NCI-H460 (cell line): ENCODE measurements around the gene PDE11A. TPM values are rescaled to one million over a fixed set of nuclear protein-coding genes. Genes with fewer than 3 reads are reported as not detected.
A peak's percentile ranks its signal among the peaks of the same experiment; 100 is the strongest.

Experiments used
- DNase-seq: peaks from one replicate; pipeline ENCODE4 v3.0.0-alpha.2; 2016; ENCODE audit warnings: low read depth; ENCODE audit errors: extremely low read depth
- total RNA-seq: library from RNA; depleted of rRNA; stranded (reverse); fragments of >200 nt; shearing (Covaris generic); gene quantifications from 2 replicates; pipeline ENCODE4 v1.2.3, GENCODE V29; 2014

The PDE11A gene
- total RNA-seq, 1 experiment from 2014 or later, result 0.07 TPM

DNA sequence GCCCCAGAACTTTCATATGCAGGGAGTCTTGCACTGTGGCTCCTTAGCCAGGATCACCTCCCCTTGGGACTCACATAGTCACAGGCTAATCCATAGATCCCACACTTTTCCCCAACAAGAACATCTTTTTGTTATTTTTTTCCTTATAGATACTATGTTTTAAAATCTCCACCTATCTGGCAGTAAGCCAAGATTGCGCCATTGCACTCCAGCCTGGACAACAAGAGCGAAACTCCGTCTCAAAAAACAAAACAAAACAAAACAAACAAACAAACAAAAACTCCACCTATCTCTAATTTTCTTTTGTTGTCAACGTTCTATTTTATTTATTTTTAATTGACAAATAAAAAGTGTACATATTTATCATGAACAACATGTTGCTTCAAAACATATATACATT is 141.7 kb downstream of the PDE11A start:
- no peak for DNase-seq

GRCh38 chr2:177929662-177930522 is 142.7 kb downstream of the PDE11A start:
- no peak for DNase-seq

DNA sequence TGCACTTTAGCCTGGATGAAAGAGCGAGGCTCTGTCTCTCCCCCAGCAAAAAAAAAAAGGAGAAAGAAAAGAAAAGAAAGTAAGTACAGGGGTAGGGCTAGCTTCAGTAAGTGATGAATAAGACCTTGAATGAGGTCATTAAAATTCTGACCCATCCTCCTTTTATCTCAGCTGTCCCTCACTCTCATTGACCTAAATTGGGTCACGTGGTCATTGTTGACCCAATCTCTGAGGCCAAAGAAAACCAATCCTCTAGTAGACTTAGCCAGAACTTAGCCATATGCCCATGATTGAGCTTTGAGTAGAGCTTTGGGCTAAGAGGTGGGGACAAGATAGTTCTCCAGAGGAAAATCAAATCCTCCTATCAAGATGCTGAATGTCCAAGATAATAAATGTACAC is 149.3 kb downstream of the PDE11A start:
- no peak for DNase-seq

DNA sequence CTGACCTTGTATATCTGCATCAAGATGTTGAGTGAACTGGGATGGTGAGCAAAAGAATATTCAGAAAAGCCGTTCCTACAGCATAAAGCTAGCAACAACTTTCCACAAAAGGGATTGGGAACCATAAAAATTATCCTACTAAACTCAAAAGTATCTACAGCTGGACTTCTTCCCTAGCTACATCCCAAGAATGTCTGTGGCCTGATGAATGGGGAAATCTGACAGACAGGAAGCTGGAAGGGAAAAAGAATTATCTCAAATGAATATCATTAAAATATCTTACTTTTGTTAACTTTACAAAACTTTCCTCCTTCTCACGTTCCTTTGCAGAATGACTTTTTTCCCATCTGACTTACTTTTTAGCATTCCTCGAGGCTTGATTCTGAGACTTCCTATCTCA is 150.9 kb downstream of the PDE11A start:
- no peak for DNase-seq

- no peak for DNase-seq
Measured at GRCh38 chr2:177917169-177917568, 155.4 kb downstream of the PDE11A start.

GRCh38 chr2:177916342-177916741 is 156.2 kb downstream of the PDE11A start:
- DNase-seq, result no peak

DNA sequence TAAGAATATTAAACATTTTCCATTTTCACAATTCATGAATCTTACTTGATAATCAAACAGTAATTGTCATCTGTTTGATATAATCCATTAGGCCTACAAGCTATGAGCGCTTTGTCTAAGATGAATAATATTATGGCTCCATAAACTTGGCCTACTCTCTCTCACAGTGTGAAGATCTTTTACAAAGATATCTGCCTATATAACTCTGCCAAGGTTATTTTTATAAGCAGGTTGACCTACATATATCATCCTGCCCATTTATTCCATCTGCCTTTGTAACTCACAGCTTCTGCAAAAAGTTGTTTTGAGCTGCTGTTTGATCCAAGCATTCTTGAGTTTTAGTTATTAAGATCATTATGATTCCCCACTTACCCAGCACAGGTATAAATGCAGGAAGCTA is 158.3 kb downstream of the PDE11A start:
- no peak for DNase-seq

GRCh38 chr2:177909962-177910361 is 162.6 kb downstream of the PDE11A start:
- no peak for DNase-seq

- DNase-seq, result no peak
Measured at GRCh38 chr2:177908824-177909223, 163.8 kb downstream of the PDE11A start.

- DNase-seq, result no peak
Measured at GRCh38 chr2:177908182-177908581, 164.4 kb downstream of the PDE11A start.

GRCh38 chr2:177906041-177906718 is 166.4 kb downstream of the PDE11A start:
- peak; percentile 65 for DNase-seq

DNA sequence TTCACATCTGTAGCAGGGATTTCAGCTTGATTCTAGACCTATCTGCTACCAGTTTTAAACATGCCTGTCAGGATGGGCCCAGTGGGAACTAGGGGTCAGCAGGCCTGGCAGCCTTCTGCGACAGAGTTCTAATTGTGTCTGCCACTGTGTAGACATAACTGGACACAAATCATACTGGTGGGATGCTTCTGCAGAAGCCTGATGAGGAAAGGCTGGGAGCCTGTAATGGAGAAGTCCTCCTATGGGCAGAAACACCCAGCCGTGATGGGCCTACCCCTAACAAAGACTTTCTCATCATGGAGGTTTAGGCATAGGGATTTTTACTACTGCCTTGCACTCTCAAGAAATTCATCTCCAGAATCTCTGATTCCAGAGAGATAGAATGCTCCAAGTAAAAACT is 166.9 kb downstream of the PDE11A start:
- no peak for DNase-seq

DNA sequence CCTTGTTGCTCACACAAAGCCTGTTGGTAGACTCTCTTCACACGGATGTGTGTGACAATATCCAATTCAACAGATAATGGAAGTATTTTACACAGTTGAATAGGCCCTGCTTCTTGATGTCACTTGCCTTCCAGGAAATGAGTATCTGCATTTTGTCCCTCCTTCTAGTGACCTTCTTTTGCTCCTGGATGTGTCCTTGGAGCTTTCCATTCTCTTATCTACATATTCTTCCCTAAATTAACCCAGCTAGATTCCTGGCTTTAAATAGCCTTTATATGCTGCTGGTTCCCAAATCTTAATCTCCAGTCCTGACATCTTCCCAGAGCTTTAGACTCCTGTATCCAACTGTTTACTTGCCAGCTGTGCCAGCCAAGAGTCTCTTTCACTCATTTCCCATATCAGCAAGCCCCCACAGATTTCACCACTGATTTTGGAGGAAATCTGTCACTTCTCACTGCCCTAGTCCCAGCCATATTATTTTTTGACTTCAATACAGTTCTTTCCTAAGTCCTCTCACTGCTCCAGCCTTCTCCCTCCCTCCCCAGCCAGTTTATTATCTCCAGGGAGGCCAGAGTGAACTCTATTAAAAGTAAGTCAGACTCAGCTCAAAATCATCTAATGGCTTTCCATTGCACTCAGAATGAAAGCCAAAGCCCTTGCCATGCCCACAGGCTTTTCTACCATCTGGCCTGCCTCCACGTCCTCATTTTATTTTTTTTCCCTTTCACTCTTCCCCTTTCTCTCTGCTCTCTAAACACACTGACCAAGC is 170.0 kb downstream of the PDE11A start:
- DNase-seq, result no peak

- no peak for DNase-seq
Measured at GRCh38 chr2:177900082-177900481, 172.5 kb downstream of the PDE11A start.

- DNase-seq, result no peak
Measured at GRCh38 chr2:177897278-177897677, 175.3 kb downstream of the PDE11A start.

GRCh38 chr2:177896587-177896986 is 176.0 kb downstream of the PDE11A start:
- DNase-seq, result no peak

DNA sequence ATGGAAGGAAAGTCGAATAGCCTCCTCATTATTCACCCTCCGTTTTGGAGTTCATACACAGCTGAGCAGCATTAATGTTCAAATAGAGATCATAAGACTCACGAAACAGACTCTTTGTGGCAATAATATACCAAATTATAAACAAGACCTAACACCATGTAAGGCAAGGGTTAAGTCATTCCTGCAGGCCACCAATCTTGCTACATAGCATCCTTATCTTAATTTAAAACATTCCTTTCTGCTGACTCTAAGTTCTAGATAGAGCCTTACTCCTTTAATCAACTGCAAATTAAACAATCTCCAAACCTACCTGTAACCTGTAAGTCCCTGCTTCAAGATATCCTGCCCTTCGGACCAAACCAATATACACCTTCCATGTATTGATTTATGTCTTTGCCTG is 178.0 kb downstream of the PDE11A start:
- no peak for DNase-seq

DNA sequence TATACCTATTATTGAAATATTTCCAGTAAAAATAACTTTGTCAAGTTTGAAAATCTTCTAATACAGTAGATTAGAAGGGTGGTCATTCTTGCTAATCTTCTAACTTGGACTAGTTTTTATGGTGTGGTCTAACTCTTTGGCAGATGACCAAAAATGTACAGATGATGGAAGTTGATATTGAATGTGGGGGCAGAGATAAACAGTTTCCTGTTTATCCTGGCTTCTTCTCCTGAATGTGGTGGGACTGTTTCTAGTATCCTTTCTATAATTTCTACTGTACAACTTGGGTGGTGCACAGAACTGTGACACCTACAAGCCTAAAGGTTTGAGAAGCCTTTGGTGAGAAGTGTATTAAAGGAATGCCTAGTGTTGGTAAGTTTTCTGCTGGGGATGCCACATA is 178.7 kb downstream of the PDE11A start:
- no peak for DNase-seq

DNA sequence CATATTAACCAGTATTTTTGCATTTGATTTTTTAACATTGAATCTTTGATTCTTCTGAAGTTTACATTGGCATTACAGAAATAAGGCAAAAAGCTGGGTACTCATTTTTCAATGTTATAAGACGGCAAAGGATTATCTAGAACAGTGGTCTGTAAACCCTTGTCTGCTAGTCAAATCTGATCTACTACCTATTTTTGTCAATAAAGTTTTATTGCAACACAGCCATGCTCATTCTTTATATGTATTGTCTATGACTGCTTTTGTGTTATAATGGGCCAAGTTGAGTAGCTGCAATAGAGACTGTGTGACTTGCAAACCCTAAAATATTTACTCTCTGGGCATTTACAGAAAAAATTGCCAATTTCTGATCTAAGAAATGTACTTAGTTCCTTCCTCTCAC is 181.0 kb downstream of the PDE11A start:
- DNase-seq, result no peak

- DNase-seq, result no peak
Measured at GRCh38 chr2:177889818-177890460, 182.6 kb downstream of the PDE11A start.

- no peak for DNase-seq
Measured at GRCh38 chr2:177888581-177888980, 184.0 kb downstream of the PDE11A start.
